CD4-positive, CD25-positive, alpha-beta regulatory T cell (primary cell): Measurements from ENCODE around the gene MAST2. TPM values are rescaled to one million over a fixed set of nuclear protein-coding genes. Genes with fewer than 3 reads are reported as not detected.

ENCODE experiments used
- ATAC-seq, 2 donors: fragments of 150-1000 bp; cut with Tn5 transposase; one replicate each; pipeline ENCODE4 v1.10.0; 2021; ENCODE audit warnings: low read depth in 2 of 2, moderate number of reproducible peaks in 2 of 2, moderate library complexity in 1 of 2
- DNase-seq, 3 donors: peaks; one replicate each; pipeline versions ENCODE4 v3.0.0 to v3.0.0-alpha.2; 2012 to 2022; ENCODE audit warnings: mixed read lengths in 1 of 3
- H3K27ac ChIP-seq: one replicate; pipeline ENCODE4 v1.7.0; 2013; ENCODE audit warnings: mild to moderate bottlenecking, low read length; ENCODE audit not compliant: insufficient read depth, poor library complexity, severe bottlenecking
- H3K27me3 ChIP-seq: one replicate; pipeline ENCODE4 v1.7.0; 2013; ENCODE audit warnings: low read length; ENCODE audit not compliant: control insufficient read depth, insufficient read depth
- H3K36me3 ChIP-seq: one replicate; pipeline ENCODE4 v1.7.0; 2013; ENCODE audit warnings: mild to moderate bottlenecking, low read length, moderate library complexity; ENCODE audit not compliant: control insufficient read depth, insufficient read depth
- H3K4me1 ChIP-seq: 2 replicates; pipeline ENCODE4 v1.7.0; 2013; ENCODE audit warnings: mild to moderate bottlenecking, low read length; ENCODE audit not compliant: insufficient read depth, control insufficient read depth, poor library complexity, severe bottlenecking
- H3K4me3 ChIP-seq: one replicate; pipeline ENCODE4 v1.7.0; 2013; ENCODE audit warnings: low read depth, mild to moderate bottlenecking, low read length, moderate library complexity
- H3K9me3 ChIP-seq, 2 experiments: 1 replicate in 1 of 2; 2 replicates in 1 of 2; pipeline ENCODE4 v1.7.0; 2013; ENCODE audit warnings: low read length in 2 of 2, mild to moderate bottlenecking in 1 of 2, moderate library complexity in 1 of 2; ENCODE audit not compliant: control insufficient read depth in 2 of 2
- H3K27ac Mint-ChIP-seq, 3 donors: one replicate each; pipeline ENCODE4 v1.8.0; 2020 to 2022; ENCODE audit warnings: mild to moderate bottlenecking in 3 of 3, mixed read lengths in 3 of 3, moderate library complexity in 2 of 3
- H3K27me3 Mint-ChIP-seq: one replicate; pipeline ENCODE4 v1.8.0; 2022; ENCODE audit warnings: mild to moderate bottlenecking, mixed read lengths
- H3K36me3 Mint-ChIP-seq: one replicate; pipeline ENCODE4 v1.8.0; 2020; ENCODE audit warnings: mixed read lengths
- H3K4me1 Mint-ChIP-seq, 4 donors: one replicate each; pipeline ENCODE4 v1.8.0; 2020 to 2022; ENCODE audit warnings: mixed read lengths in 4 of 4, mild to moderate bottlenecking in 1 of 4
- H3K4me3 Mint-ChIP-seq, 4 donors: one replicate each; pipeline ENCODE4 v1.8.0; 2020 to 2022; ENCODE audit warnings: mild to moderate bottlenecking in 4 of 4, mixed read lengths in 4 of 4, moderate library complexity in 3 of 4
- H3K9me3 Mint-ChIP-seq, 7 donors: one replicate each; pipeline ENCODE4 v1.8.0; 2020 to 2022; ENCODE audit warnings: mixed read lengths in 7 of 7, mild to moderate bottlenecking in 3 of 7, moderate library complexity in 2 of 7
- polyA plus RNA-seq, 4 donors: library from polyadenylated mRNA; unstranded; fragments of 300-500 nt; fragmentation: Illumina TruSeq; gene quantifications; one replicate each; pipeline ENCODE4 v1.2.3, GENCODE V29; 2021
- total RNA-seq: library from RNA; stranded (reverse); gene quantifications from one replicate; pipeline ENCODE4 v1.2.3, GENCODE V29; 2022

The MAST2 gene
- total and polyA plus RNA-seq, 5 donors from 2014 or later, result 0.71 to 13.1 (median 1.8) TPM

DNA sequence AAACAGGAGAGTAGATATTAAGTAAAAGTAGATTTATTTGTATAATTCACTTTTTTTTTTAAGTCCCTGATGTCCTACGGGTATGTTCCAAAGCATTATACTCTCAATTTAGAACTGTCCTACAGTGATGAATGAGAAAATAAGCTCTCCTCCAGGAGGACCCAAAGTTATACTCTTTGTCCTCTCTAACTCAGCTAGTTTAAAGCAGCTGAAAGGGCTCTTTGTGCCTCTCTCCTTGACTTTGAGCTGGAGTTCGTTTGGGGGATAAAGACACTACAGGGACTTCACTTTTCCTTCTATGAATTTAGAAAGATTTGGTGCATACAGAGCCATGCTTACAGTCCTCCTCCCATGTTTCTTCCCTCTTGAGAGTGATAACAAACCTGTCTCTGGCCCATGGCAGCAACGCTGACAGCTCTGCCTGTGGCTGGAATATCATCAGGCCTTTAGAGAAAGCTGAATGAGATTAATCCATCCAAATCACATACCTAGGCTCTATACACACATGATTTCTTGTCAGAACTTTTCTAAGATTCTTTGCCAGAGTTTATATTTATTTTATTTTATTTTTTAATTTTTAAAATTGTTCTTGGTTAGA is 194.7 kb downstream of the MAST2 start:
- Mint-ChIP-seq H3K9me3 (no peaks in the 10 kb centered on the region), H3K27me3 (no peaks in the 10 kb centered on the region), H3K36me3 (peaks cover 6% of the 10 kb centered on the region), H3K27ac (no peak overlapping the region), H3K4me3 (no peak overlapping the region), H3K4me1 (peaks cover 0 to 4% (median 0%) of the 10 kb centered on the region in 4 donors)
- no peak for DNase-seq
- Histone ChIP-seq H3K36me3 (no peaks in the 10 kb centered on the region), H3K4me3 (no peak overlapping the region), H3K4me1 (no peaks in the 10 kb centered on the region), H3K27me3 (no peaks in the 10 kb centered on the region), H3K27ac (no peak overlapping the region), H3K9me3 (no peaks in the 10 kb centered on the region)
- no peak for ATAC-seq

DNA sequence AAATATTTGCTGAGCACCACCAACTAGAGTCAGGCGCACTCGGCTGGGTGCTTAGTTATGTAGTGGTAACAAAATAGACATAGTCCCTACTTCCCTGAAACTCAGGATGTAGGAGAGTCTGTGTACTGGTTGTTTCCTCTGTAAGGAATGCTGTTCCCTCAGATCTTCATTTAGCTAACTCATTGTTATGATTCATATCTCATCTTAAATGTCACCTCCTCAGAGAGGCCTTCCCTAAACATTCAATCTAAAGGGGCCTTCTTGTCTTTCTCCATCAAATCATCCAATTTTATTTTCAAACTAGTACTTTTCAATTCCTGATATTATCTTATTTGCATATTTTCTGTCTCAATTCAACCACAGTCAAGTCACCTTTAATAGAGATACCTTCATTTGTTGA is 196.1 kb downstream of the MAST2 start:
- no peaks in the 10 kb centered on the region for H3K27me3 ChIP-seq
- no peaks in the 10 kb centered on the region for H3K9me3 ChIP-seq
- H3K4me1 ChIP-seq, result no peaks in the 10 kb centered on the region
- peaks cover 0 to 4% (median 0%) of the 10 kb centered on the region in 4 donors for H3K4me1 Mint-ChIP-seq
- H3K4me3 Mint-ChIP-seq, result no peak overlapping the region
- H3K27ac Mint-ChIP-seq, result no peak overlapping the region
- no peak for ATAC-seq
- H3K27me3 Mint-ChIP-seq, result no peaks in the 10 kb centered on the region
- H3K9me3 Mint-ChIP-seq, result no peaks in the 10 kb centered on the region
- H3K4me3 ChIP-seq, result no peak overlapping the region
- H3K36me3 ChIP-seq, result no peaks in the 10 kb centered on the region
- peaks cover 9% of the 10 kb centered on the region for H3K36me3 Mint-ChIP-seq
- DNase-seq, result no peak
- no peak overlapping the region for H3K27ac ChIP-seq

DNA sequence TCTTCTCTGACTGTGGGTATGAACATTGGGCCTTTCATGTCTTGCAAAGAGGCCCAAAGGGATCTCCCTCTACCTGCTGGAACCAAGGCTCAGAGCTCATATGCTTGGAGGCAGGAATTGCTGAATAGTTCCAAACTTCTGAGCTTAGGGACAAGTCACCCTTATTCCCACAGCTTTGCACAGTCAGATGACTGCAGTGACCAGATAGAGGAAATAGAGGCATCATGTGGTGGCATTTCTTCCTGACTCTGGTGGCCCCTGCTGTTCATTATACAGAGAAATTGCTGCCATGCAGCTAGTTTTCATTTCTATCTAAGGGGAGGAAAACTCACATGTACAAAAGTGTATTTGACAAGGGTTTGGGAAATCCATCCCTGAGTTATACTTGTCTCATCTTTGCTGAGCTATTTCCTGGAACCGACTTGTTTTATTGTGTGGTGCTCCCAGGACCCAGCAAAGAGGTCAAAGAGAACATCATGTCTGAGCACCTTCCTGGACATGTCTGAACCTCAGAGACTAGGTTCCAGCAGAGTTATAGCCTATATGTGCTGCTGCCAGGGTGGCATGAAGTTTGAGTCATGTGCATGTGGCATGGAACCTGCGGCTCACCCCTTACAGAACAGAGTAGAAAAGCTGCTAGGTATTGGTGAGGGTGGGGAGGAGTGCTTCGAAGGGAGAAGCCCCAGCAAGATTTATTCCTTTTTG is 197.8 kb downstream of the MAST2 start:
- DNase-seq (no peak), ATAC-seq (no peak)
- H3K27ac Mint-ChIP-seq, result peak overlapping the region in 1 of 3 donors; percentile 43
- no peak overlapping the region for H3K4me3 ChIP-seq
- H3K36me3 Mint-ChIP-seq, result peaks cover 15% of the 10 kb centered on the region
- no peaks in the 10 kb centered on the region for H3K9me3 ChIP-seq
- H3K4me1 ChIP-seq, result no peaks in the 10 kb centered on the region
- H3K27ac ChIP-seq, result no peak overlapping the region
- no peaks in the 10 kb centered on the region for H3K27me3 Mint-ChIP-seq
- no peaks in the 10 kb centered on the region for H3K36me3 ChIP-seq
- no peaks in the 10 kb centered on the region for H3K9me3 Mint-ChIP-seq
- no peaks in the 10 kb centered on the region for H3K27me3 ChIP-seq
- H3K4me3 Mint-ChIP-seq, result no peak overlapping the region
- peaks cover 0 to 4% (median 0%) of the 10 kb centered on the region in 4 donors for H3K4me1 Mint-ChIP-seq

DNA sequence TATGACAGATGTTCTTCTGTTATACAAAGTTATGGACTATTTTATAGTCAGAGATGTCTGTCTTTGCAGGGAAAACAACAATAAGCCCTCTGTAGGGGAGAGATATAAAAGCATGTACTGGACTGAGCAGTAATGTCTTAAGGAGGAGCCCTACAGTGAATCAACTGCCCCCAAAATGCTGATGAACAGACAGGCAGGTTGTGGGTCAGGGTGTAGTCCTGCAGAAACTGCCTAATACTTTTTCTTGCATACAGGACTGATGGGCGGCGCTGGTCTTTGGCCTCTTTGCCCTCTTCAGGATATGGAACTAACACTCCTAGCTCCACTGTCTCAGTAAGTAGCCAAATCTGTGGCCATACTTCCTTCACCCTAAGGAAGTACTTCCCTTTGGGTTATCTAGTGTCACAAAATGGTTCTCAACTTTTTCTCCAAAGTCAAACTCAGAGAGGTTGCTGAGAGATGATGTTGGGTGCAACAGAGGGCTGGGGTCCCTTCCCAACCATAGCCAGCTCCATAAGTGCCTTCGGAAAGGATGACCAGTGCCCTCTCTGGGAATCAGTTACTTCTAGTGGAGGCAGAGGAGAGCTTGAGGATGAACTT is 199.2 kb downstream of the MAST2 start:
- Mint-ChIP-seq H3K4me1 (peaks cover 0 to 4% (median 0%) of the 10 kb centered on the region in 4 donors), H3K9me3 (no peaks in the 10 kb centered on the region), H3K27ac (no peak overlapping the region), H3K36me3 (peaks cover 23% of the 10 kb centered on the region), H3K4me3 (no peak overlapping the region), H3K27me3 (peaks cover 4% of the 10 kb centered on the region)
- Histone ChIP-seq H3K27me3 (no peaks in the 10 kb centered on the region), H3K27ac (no peak overlapping the region), H3K9me3 (no peaks in the 10 kb centered on the region), H3K4me3 (no peak overlapping the region), H3K4me1 (no peaks in the 10 kb centered on the region), H3K36me3 (peaks cover 7% of the 10 kb centered on the region)
- no peak for ATAC-seq
- DNase-seq, result no peak

DNA sequence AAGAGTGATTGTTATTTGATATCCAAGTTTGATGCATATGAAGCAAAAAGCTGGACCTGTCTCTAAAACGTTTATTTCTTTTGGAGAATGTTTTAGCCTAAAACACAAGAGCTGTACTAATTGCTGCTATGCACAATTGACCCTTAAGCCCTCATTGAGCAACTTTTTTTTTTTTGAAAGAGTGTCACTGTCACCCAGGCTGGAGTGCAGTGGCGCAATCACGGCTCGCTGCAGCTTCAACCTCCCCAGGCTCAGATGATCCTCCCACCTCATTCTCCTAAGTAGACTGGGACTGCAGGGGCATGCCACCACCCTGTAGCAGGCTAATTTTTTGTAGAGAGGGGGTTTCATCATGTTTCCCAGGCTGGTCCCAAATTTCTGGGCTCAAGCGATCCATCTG is 199.9 kb downstream of the MAST2 start:
- no peak for ATAC-seq
- Mint-ChIP-seq H3K9me3 (no peaks in the 10 kb centered on the region), H3K36me3 (peaks cover 29% of the 10 kb centered on the region), H3K4me3 (no peak overlapping the region), H3K27me3 (peaks cover 4% of the 10 kb centered on the region), H3K4me1 (peaks cover 0 to 4% (median 0%) of the 10 kb centered on the region in 4 donors), H3K27ac (no peak overlapping the region)
- peaks cover 10% of the 10 kb centered on the region for H3K36me3 ChIP-seq
- H3K9me3 ChIP-seq, result no peaks in the 10 kb centered on the region
- no peaks in the 10 kb centered on the region for H3K27me3 ChIP-seq
- no peak overlapping the region for H3K27ac ChIP-seq
- no peak for DNase-seq
- no peaks in the 10 kb centered on the region for H3K4me1 ChIP-seq
- H3K4me3 ChIP-seq, result no peak overlapping the region

DNA sequence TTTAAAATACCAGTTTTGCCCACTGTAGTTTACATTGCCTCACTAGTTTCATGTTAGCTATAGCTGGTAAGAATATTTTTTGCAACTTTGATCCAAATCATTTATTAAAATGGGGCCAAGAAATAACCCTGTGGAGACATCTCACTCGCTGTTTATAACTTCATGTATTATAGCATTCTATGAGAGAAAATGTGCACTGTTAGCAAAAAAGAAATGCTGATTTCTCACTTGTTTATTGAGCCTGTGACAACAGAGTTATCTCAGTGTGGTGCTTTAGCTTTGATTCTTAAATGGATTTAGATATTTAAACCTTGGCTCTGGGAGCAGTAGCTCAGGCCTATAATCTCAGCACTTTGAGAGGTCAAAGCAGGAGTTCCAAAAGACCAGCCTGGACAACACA is 201.1 kb downstream of the MAST2 start:
- DNase-seq (no peak), ATAC-seq (no peak)
- Histone ChIP-seq H3K4me3 (no peak overlapping the region), H3K4me1 (no peaks in the 10 kb centered on the region), H3K9me3 (no peaks in the 10 kb centered on the region), H3K27ac (no peak overlapping the region), H3K27me3 (no peaks in the 10 kb centered on the region), H3K36me3 (peaks cover 11% of the 10 kb centered on the region)
- peaks cover 4% of the 10 kb centered on the region for H3K27me3 Mint-ChIP-seq
- H3K36me3 Mint-ChIP-seq, result peaks cover 34% of the 10 kb centered on the region
- peaks cover 0 to 4% (median 0%) of the 10 kb centered on the region in 4 donors for H3K4me1 Mint-ChIP-seq
- no peak overlapping the region for H3K4me3 Mint-ChIP-seq
- no peak overlapping the region for H3K27ac Mint-ChIP-seq
- no peaks in the 10 kb centered on the region for H3K9me3 Mint-ChIP-seq

DNA sequence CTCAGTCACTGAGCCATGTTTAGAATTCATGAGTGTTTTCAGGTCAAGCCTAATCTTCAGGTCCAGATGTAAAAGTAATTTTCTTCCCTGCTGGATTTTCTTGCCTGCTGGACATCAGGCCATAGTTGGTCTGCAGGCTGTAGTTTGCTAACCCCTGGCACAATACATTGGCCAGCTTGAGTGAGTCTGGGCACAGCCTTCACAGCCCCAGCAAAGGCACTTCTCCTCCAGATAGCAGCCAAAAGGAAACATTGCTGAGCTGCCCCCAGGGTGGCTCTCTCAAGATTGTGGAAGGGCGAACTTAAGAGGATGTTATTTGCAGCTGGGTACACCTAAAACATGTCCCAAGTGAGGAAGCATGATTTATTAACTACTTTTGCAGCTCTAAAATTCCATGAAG is 202.2 kb downstream of the MAST2 start:
- Histone ChIP-seq H3K4me1 (no peaks in the 10 kb centered on the region), H3K27ac (no peak overlapping the region), H3K36me3 (peaks cover 11% of the 10 kb centered on the region), H3K27me3 (no peaks in the 10 kb centered on the region), H3K9me3 (no peaks in the 10 kb centered on the region), H3K4me3 (no peak overlapping the region)
- no peak overlapping the region for H3K4me3 Mint-ChIP-seq
- peaks cover 39% of the 10 kb centered on the region for H3K36me3 Mint-ChIP-seq
- H3K27me3 Mint-ChIP-seq, result peaks cover 4% of the 10 kb centered on the region
- no peaks in the 10 kb centered on the region for H3K9me3 Mint-ChIP-seq
- DNase-seq (no peak), ATAC-seq (no peak)
- no peaks in the 10 kb centered on the region for H3K4me1 Mint-ChIP-seq
- H3K27ac Mint-ChIP-seq, result no peak overlapping the region
